ENCODE measurements around the gene TRAF1. TPM values are rescaled to one million over a fixed set of nuclear protein-coding genes. Genes with fewer than 3 reads are reported as not detected.

TRAF1 gene
- total RNA-seq, 4 donors from 2014 or later: 3.3 to 14.0 (median 8.8) TPM

- H3K4me1 ChIP-seq: peaks cover 7 to 36% (median 19%) of the 10 kb centered on the region in 4 donors
- no peaks in the 10 kb centered on the region for H3K27me3 ChIP-seq
- no peak overlapping the region for H3K4me3 ChIP-seq
- no peaks in the 10 kb centered on the region for H3K9me3 ChIP-seq
- TF ChIP-seq POLR2A (IDR thresholded peaks at IDR 0.05) (no peak), CTCF (IDR thresholded peaks at IDR 0.05) (no peak)
- no peak for DNase-seq
- H3K36me3 ChIP-seq: no peaks in the 10 kb centered on the region
- H3K27ac ChIP-seq: no peak overlapping the region
These were observed 12.3 kb upstream of the TRAF1 start for GRCh38 chr9:120938851-120939250.

- no peaks in the 10 kb centered on the region for H3K9me3 ChIP-seq
- no peak overlapping the region for H3K4me3 ChIP-seq
- H3K36me3 ChIP-seq: no peaks in the 10 kb centered on the region
- peak overlapping the region in 2 of 4 donors; percentile 39 to 73 for H3K27ac ChIP-seq
- DNase-seq: no peak
- H3K27me3 ChIP-seq: no peaks in the 10 kb centered on the region
- peaks cover 7 to 41% (median 20%) of the 10 kb centered on the region in 4 donors for H3K4me1 ChIP-seq
- TF ChIP-seq CTCF (IDR thresholded peaks at IDR 0.05) (no peak), POLR2A (IDR thresholded peaks at IDR 0.05) (no peak)
These were observed 11.0 kb upstream of the TRAF1 start for GRCh38 chr9:120937596-120937995.

- DNase-seq: no peak
- H3K4me1 ChIP-seq: peaks cover 7 to 41% (median 23%) of the 10 kb centered on the region in 4 donors
- H3K9me3 ChIP-seq: no peaks in the 10 kb centered on the region
- TF ChIP-seq CTCF (IDR thresholded peaks at IDR 0.05): no peak
- TF ChIP-seq POLR2A (IDR thresholded peaks at IDR 0.05): no peak
- H3K27me3 ChIP-seq: no peaks in the 10 kb centered on the region
- H3K4me3 ChIP-seq: no peak overlapping the region
- no peaks in the 10 kb centered on the region for H3K36me3 ChIP-seq
- peak overlapping the region in 3 of 4 donors; percentile 39 to 73 (median 60) for H3K27ac ChIP-seq
These were observed 10.5 kb upstream of the TRAF1 start for GRCh38 chr9:120937127-120937526.

- TF ChIP-seq CTCF (IDR thresholded peaks at IDR 0.05) (no peak), POLR2A (IDR thresholded peaks at IDR 0.05) (no peak)
- no peaks in the 10 kb centered on the region for H3K36me3 ChIP-seq
- no peak for DNase-seq
- H3K27me3 ChIP-seq: no peaks in the 10 kb centered on the region
- no peak overlapping the region for H3K4me3 ChIP-seq
- peaks cover 7 to 41% (median 26%) of the 10 kb centered on the region in 4 donors for H3K4me1 ChIP-seq
- peak overlapping the region; percentile 3 to 73 (median 50) for H3K27ac ChIP-seq
- no peaks in the 10 kb centered on the region for H3K9me3 ChIP-seq
These were observed 10.1 kb upstream of the TRAF1 start for GRCh38 chr9:120936764-120937122.

- Histone ChIP-seq H3K4me3 (no peak overlapping the region), H3K36me3 (no peaks in the 10 kb centered on the region), H3K27ac (peak overlapping the region; percentile 60 to 79 (median 75)), H3K9me3 (no peaks in the 10 kb centered on the region), H3K27me3 (no peaks in the 10 kb centered on the region), H3K4me1 (peaks cover 7 to 47% (median 29%) of the 10 kb centered on the region in 4 donors)
- TF ChIP-seq CTCF (IDR thresholded peaks at IDR 0.05) (peak; percentile 89 to 95 (median 91)), POLR2A (IDR thresholded peaks at IDR 0.05) (no peak)
- peak; percentile 94 to 98 (median 94) for DNase-seq
These were observed 9.6 kb upstream of the TRAF1 start for GRCh38 chr9:120936011-120936763.

Data from Peyer's patch (tissue), 4 donors.